ENCODE data around the gene SPSB2. TPM values are rescaled to one million over a fixed set of nuclear protein-coding genes. Genes with fewer than 3 reads are reported as not detected.

The SPSB2 gene
- total and polyA plus RNA-seq, 2 donors (not counting 1 experiment from before 2014, with no cell fraction given): 9.4 to 16.0 TPM

DNA sequence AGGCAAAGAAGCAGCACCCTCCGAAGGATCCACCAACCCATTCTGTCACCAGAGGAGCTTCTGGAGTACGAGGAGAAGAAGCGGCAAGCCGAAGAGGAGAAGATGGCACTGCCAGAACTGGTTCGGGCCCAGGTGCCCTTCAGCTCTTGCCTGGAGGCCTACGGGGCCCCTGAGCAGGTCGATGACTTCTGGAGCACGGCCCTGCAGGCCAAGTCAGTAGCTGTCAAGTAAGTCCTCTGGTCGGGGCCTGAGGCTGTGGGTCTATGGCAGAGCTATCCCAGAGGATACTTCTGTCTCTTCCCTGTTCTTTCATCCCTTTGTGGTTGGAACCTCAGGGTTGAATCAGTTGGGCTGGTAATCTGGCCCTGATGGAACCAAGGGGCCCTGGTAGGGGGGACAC, 11.7 kb downstream of the SPSB2 start:
- Mint-ChIP-seq H3K4me1 (peaks cover 3% of the 10 kb centered on the region), H3K4me3 (no peak overlapping the region), H3K9me3 (ENCODE audit: insufficient read depth) (no peaks in the 10 kb centered on the region), H3K27ac (no peak overlapping the region), H3K27me3 (no peaks in the 10 kb centered on the region)
- intact Hi-C loops (cut with micrococcal nuclease): no loop called here
- H3K9ac ChIP-seq (ENCODE audit: low read length): no peak overlapping the region
- ChIA-PET POLR2A (interaction anchor here (1.1 kb wide), 1 partner anchor 9 kb away, joined by 3 read pairs; the partner anchor contains the start of gene USP5), CTCF (interaction anchor here (0.9 to 2.4 kb wide), 4 partner anchors 8 to 251 kb away, joined by 3 to 7 read pairs (median 4); no protein-coding TSS in a partner anchor)
- H3K27ac ChIP-seq (ENCODE audit: low read length in 2 of 2): no peak overlapping the region
- TF ChIP-seq EZH2 (IDR thresholded peaks at IDR 0.05; ENCODE audit: borderline replicate concordance, insufficient read depth, low read depth, low read length, poor library complexity, severe bottlenecking): no peak
- TF ChIP-seq, protein P1, sequence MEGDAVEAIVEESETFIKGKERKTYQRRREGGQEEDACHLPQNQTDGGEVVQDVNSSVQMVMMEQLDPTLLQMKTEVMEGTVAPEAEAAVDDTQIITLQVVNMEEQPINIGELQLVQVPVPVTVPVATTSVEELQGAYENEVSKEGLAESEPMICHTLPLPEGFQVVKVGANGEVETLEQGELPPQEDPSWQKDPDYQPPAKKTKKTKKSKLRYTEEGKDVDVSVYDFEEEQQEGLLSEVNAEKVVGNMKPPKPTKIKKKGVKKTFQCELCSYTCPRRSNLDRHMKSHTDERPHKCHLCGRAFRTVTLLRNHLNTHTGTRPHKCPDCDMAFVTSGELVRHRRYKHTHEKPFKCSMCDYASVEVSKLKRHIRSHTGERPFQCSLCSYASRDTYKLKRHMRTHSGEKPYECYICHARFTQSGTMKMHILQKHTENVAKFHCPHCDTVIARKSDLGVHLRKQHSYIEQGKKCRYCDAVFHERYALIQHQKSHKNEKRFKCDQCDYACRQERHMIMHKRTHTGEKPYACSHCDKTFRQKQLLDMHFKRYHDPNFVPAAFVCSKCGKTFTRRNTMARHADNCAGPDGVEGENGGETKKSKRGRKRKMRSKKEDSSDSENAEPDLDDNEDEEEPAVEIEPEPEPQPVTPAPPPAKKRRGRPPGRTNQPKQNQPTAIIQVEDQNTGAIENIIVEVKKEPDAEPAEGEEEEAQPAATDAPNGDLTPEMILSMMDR (IDR thresholded peaks at IDR 0.05): no peak
- H3K27me3 ChIP-seq (replicated peaks in 1 of 4; ENCODE audit: control extremely low read depth in 1 of 4, control insufficient read depth in 3 of 4, insufficient read depth in 4 of 4, low read length in 3 of 4): no peaks in the 10 kb centered on the region
- H4K20me1 ChIP-seq (ENCODE audit: control insufficient read depth, insufficient read depth, low read length, poor library complexity, severe bottlenecking): no peaks in the 10 kb centered on the region
- ATAC-seq (ENCODE audit: low read depth): no peak
- H3K36me3 ChIP-seq (replicated peaks in 1 of 2; ENCODE audit: control extremely low read depth in 1 of 2, control insufficient read depth in 1 of 2, extremely low read depth in 1 of 2, insufficient read depth in 2 of 2, low read length in 1 of 2): peaks cover 0 to 71% of the 10 kb centered on the region in 2 experiments
- no peak overlapping the region for H3K4me2 ChIP-seq (replicated peaks; ENCODE audit: low read depth, low read length, poor library complexity, severe bottlenecking)
- WGBS (ENCODE audit: insufficient coverage): 96% methylated on average over 9 of the region's 9 CpGs
- no peaks in the 10 kb centered on the region for H3K9me3 ChIP-seq (ENCODE audit: control extremely low read depth in 1 of 3, control insufficient read depth in 2 of 3, insufficient read depth in 1 of 3, low read length in 2 of 3)
- no peaks in the 10 kb centered on the region for H3K4me1 ChIP-seq (ENCODE audit: control insufficient read depth in 2 of 2, insufficient read depth in 2 of 2, low read length in 2 of 2)
- peaks cover 16% of the 10 kb centered on the region for H3K79me2 ChIP-seq (ENCODE audit: control insufficient read depth, insufficient read depth, low read length)
- no peak overlapping the region for H3K4me3 ChIP-seq (ENCODE audit: control extremely low read depth in 1 of 5, extremely low read depth in 1 of 5, insufficient read depth in 1 of 5, low read depth in 2 of 5, low read length in 4 of 5)
- DNase-seq: no peak
- no peak overlapping the region for H2AFZ ChIP-seq (ENCODE audit: insufficient read depth, low read depth, low read length, poor library complexity, severe bottlenecking)

DNA sequence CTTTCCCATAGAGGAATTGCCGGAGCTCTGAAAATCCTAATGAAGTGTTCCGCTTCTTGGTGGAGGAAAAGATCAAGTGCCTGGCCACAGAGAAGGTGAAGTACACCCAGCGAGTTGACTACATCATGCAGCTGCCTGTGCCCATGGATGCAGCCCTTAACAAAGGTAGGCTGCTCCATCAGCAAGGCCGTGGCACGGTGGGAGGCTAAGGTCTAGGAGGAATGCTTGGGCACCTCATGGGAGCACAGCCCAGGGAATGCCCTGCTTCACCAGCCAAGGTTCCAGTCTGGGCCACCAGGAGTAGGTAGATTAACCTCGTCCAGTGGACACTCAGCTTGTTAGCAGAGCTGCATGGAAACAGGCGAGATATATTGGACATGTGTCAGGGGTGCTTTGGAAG, 12.2 kb downstream of the SPSB2 start:
- no peak overlapping the region for H3K27ac ChIP-seq (ENCODE audit: low read length in 2 of 2)
- CTCF ChIA-PET: interaction anchor here (0.9 to 2.4 kb wide), 4 partner anchors 8 to 251 kb away, joined by 3 to 7 read pairs (median 4); no protein-coding TSS in a partner anchor
- no peaks in the 10 kb centered on the region for H3K9me3 ChIP-seq (ENCODE audit: control extremely low read depth in 1 of 3, control insufficient read depth in 2 of 3, insufficient read depth in 1 of 3, low read length in 2 of 3)
- H3K4me2 ChIP-seq (replicated peaks; ENCODE audit: low read depth, low read length, poor library complexity, severe bottlenecking): no peak overlapping the region
- POLR2A ChIA-PET: interaction anchor here (1.1 kb wide), 1 partner anchor 9 kb away, joined by 3 read pairs; the partner anchor contains the start of gene USP5
- H3K4me3 ChIP-seq (ENCODE audit: control extremely low read depth in 1 of 5, extremely low read depth in 1 of 5, insufficient read depth in 1 of 5, low read depth in 2 of 5, low read length in 4 of 5): no peak overlapping the region
- no peak overlapping the region for H3K9ac ChIP-seq (ENCODE audit: low read length)
- peaks cover under 1% of the 10 kb centered on the region for H4K20me1 ChIP-seq (ENCODE audit: control insufficient read depth, insufficient read depth, low read length, poor library complexity, severe bottlenecking)
- H3K27ac Mint-ChIP-seq: no peak overlapping the region
- peaks cover 3% of the 10 kb centered on the region for H3K4me1 Mint-ChIP-seq
- no peak for TF ChIP-seq EZH2 (IDR thresholded peaks at IDR 0.05; ENCODE audit: borderline replicate concordance, insufficient read depth, low read depth, low read length, poor library complexity, severe bottlenecking)
- TF ChIP-seq, protein P1 (IDR thresholded peaks at IDR 0.05): no peak
- ATAC-seq (ENCODE audit: low read depth): no peak
- H3K27me3 Mint-ChIP-seq: no peaks in the 10 kb centered on the region
- peaks cover 21% of the 10 kb centered on the region for H3K79me2 ChIP-seq (ENCODE audit: control insufficient read depth, insufficient read depth, low read length)
- H3K9me3 Mint-ChIP-seq (ENCODE audit: insufficient read depth): no peaks in the 10 kb centered on the region
- H3K36me3 ChIP-seq (replicated peaks in 1 of 2; ENCODE audit: control extremely low read depth in 1 of 2, control insufficient read depth in 1 of 2, extremely low read depth in 1 of 2, insufficient read depth in 2 of 2, low read length in 1 of 2): peaks cover 0 to 76% of the 10 kb centered on the region in 2 experiments
- no peaks in the 10 kb centered on the region for H3K4me1 ChIP-seq (ENCODE audit: control insufficient read depth in 2 of 2, insufficient read depth in 2 of 2, low read length in 2 of 2)
- H3K4me3 Mint-ChIP-seq: no peak overlapping the region
- no peak for DNase-seq
- intact Hi-C loops (cut with micrococcal nuclease): no loop called here
- no peaks in the 10 kb centered on the region for H3K27me3 ChIP-seq (replicated peaks in 1 of 4; ENCODE audit: control extremely low read depth in 1 of 4, control insufficient read depth in 3 of 4, insufficient read depth in 4 of 4, low read length in 3 of 4)
- H2AFZ ChIP-seq (ENCODE audit: insufficient read depth, low read depth, low read length, poor library complexity, severe bottlenecking): no peak overlapping the region
- 97% methylated on average over 7 of the region's 7 CpGs for WGBS (ENCODE audit: insufficient coverage)

Measured in B cell (primary cell).